ENCODE measurements around the gene AFDN.

Gene AFDN

DNA sequence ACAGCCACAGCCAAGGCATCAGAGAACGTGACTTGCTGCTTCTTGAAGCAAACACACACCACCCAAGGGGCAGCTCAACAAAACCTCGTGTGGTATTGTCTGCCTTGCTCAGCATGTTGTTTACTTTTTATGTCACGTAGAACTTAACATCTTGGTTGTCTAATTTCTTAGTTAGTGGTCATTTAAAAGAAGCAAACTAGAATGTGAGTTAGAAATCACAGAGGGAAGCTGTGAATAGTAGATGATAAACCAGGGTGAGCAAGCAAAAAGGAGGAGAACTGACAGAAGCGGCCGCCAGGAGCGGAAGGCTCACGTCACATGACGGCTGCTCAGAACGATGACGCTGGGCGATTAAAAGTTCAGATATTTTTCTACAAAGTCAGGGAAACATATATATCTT is 119.3 kb downstream of the AFDN start:
- no peak for DNase-seq

GRCh38 chr6:167946604-167947003 is 119.9 kb downstream of the AFDN start:
- DNase-seq, result no peak

DNA sequence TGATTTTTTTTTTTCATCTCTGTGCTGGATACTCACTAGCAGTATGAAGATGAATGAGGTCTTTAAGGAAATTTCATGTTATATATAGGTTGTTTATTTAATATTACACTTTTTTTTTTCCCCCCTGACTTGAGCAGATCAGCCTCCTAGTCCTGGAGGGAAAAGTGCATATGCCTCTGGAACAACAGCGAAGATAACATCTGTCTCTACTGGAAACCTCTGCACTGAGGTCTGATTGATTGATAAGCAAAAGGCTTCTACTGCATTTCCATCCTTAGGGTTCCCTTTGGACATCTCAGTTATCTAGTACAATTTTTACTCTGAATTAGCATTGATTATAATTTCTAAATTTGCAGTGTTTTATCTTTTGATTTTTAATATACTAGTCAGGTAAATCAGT is 121.0 kb downstream of the AFDN start:
- no peak for DNase-seq

DNA sequence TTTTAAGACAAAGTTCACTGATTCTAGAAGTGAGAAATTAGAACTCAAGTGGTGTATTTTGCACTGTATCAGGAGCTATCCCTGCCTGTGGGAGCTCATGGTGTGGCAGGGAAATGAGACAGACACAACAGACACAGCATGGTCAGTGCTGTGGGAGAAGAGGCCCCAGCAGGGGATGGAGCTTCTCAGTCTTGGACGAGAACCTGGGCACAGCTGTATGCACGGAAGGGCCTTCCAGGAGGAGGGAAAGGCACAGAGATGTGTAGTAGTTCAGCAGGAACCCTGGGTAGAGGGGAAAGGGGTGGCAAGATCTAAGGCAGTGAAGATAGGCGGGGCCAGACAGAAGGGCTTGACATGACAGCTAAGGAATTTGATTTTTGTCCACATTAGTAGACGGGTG is 122.0 kb downstream of the AFDN start:
- DNase-seq, result no peak

DNA sequence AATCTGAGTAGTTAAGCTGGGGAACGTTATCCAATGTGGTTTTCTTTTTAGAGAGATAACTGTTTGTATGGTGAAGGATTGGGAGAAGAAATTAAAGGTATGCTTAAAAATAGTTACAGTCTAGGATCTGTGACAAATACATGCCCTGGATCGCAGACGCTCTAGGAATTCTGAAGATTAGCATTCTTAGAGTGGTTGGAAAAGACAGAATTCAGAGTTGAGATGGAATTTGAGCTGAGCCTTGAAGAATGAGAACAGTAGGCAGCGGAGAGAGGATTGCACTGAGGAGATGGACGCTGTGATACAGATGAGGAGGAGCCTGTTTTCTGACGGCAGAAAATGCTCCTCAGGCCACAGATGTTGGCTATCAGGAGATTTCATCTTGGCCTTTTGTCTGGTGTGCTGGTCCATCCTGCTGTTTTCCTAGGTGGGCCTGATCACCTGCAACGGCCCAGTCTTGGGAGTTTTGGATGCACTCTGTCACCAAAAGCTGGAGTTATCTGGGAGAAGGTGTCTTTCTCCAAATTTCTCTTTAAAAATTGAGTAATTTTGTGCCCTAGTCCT is 122.5 kb downstream of the AFDN start:
- DNase-seq, result no peak

DNA sequence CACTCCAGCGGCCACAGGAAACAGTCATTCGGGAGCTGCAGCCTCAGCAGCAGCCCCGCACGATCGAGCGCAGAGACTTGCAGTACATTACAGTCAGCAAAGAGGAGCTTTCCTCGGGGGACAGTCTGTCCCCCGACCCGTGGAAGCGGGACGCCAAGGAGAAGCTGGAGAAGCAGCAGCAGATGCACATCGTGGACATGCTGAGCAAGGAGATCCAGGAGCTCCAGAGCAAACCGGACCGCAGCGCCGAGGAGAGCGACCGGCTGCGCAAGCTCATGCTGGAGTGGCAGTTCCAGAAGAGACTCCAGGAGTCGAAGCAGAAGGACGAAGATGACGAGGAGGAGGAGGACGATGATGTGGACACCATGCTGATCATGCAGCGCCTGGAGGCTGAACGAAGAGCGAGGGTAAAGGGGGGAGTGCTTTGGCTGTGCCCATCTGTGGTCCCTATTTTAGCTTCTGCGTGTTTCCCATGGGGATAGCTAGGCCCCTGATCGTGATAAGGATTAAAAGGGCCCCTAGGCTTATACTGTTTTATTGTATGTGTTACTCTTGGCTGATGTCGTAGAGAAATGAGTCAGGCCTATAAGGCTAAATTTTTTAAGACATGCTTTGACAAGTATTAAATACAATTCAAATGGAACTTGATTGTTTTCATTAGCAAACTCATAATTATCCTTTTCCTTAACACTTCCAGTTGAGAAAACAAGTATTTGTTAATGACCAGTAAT is 125.2 kb downstream of the AFDN start:
- DNase-seq, result no peak

GRCh38 chr6:167952512-167952859 is 125.8 kb downstream of the AFDN start:
- DNase-seq, result no peak

- no peak for DNase-seq
Observed at GRCh38 chr6:167953551-167953950, 126.8 kb downstream of the AFDN start.

GRCh38 chr6:167954151-167954550 is 127.4 kb downstream of the AFDN start:
- DNase-seq, result no peak

- no peak for DNase-seq
Observed at GRCh38 chr6:167956491-167956890, 129.8 kb downstream of the AFDN start.

- DNase-seq, result no peak
Observed at GRCh38 chr6:167956983-167957492, 130.3 kb downstream of the AFDN start.

- DNase-seq, result no peak
Observed at GRCh38 chr6:167957626-167958025, 130.9 kb downstream of the AFDN start.

- DNase-seq, result no peak
Observed at GRCh38 chr6:167960579-167960978, 133.9 kb downstream of the AFDN start.

GRCh38 chr6:167962711-167963110 is 136.0 kb downstream of the AFDN start:
- no peak for DNase-seq

DNA sequence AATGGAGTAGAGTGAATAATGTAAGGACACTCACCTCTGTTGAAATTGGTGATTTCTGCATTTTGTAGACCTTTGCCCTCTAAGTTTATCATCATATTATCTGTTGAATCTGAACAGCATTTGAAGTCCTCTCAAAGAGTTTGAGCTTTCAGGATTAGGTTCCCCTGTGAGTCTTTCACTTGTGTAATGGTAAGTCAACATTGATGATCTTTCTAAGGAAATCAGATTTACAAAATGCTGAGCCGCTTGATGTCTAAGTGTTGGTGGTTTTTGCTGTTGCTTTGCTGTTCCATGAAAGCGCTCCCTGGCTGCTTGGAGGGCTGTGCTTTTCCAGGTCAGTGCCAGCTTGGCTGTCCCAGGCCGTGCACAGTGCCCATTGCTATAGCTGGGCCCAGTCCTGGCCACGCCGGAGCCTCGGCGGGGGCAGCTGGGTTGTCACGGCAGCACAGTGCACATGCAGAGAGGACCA is 136.9 kb downstream of the AFDN start:
- DNase-seq, result peak in 13 of 56 donors; percentile 11 to 58 (median 27)

GRCh38 chr6:167965592-167966539 is 139.2 kb downstream of the AFDN start:
- no peak for DNase-seq

DNA sequence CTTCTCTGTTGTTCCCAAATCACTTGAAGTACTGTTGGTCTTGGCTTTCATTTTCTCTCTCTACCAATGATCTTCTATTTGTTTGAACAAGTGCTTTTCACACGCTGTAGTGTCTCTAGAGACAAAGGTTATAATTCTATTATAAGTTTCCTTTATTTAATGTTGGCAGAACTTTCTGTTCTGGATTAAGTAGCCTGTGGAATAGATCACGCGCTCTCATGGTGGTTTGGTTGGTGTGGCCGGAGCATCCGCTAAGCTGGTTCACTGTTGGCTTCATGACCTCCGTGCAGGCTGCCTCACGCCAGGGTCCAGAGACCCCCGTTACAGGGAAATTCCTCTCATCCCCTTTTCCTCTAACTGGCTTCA is 139.8 kb downstream of the AFDN start:
- DNase-seq, result no peak

GRCh38 chr6:167968091-167968490 is 141.4 kb downstream of the AFDN start:
- DNase-seq, result peak in 2 of 56 donors; percentile 15 to 55

DNA sequence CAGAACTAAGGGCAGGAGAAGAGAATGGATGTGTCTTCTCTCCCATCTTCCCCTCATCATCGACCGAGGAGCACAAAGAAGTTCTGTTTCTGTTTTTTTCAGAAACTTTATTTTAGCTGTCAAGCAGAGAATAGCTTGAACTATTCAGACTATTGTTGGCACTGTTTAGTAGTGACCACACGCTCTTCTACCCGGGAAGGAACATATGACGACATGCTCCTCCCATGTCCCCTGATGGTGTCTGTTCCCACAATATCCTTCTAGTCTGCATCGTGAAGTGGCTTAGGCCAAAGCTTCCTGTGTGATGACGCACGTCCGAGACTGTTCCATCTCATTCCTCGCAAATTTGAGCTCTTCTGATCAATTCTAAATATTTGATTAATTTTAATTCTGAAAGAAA is 143.5 kb downstream of the AFDN start:
- DNase-seq, result peak in 17 of 56 donors; percentile 12 to 56 (median 22)

DNA sequence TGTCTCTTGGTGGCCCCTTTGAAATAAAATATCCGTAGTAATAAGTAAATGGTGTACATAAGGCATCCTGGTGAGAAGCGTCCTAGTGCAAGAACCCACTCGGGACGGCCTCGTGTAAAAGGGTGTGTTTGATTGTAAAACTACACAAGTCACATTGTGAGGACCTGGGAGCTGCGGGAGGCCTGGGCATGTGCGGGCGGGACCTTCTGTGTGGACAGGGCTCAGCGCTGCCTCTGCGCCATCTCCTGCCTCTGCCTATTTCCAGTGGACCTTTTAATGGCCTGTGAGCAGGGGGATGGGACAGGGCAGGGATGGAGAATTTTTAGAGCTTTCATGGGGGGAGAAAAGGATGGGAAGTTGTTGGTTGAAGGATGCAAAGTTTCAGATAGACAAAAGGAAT is 145.5 kb downstream of the AFDN start:
- no peak for DNase-seq

GRCh38 chr6:167973148-167973885 is 146.6 kb downstream of the AFDN start:
- no peak for DNase-seq

All from nucleus accumbens (tissue), 56 donors.